Bone marrow (tissue), 2 donors: ENCODE measurements around the gene CD8A.

Source experiments
- DNase-seq, 2 donors: peaks; one replicate each; lab custom pipeline; 2025; lab: John Stamatoyannopoulos, UW

CD8A gene

GRCh38 chr2:86808315-86809161 is 17.8 kb upstream of the CD8A start:
- DNase-seq, result peak; percentile 82 to 86

GRCh38 chr2:86807468-86808275 is 17.0 kb upstream of the CD8A start:
- DNase-seq, result peak in 1 of 2 donors; percentile 16

- no peak for DNase-seq
Measured at GRCh38 chr2:86807133-86807467, 16.4 kb upstream of the CD8A start.

- DNase-seq, result no peak
Measured at GRCh38 chr2:86806059-86806857, 15.5 kb upstream of the CD8A start.

DNA sequence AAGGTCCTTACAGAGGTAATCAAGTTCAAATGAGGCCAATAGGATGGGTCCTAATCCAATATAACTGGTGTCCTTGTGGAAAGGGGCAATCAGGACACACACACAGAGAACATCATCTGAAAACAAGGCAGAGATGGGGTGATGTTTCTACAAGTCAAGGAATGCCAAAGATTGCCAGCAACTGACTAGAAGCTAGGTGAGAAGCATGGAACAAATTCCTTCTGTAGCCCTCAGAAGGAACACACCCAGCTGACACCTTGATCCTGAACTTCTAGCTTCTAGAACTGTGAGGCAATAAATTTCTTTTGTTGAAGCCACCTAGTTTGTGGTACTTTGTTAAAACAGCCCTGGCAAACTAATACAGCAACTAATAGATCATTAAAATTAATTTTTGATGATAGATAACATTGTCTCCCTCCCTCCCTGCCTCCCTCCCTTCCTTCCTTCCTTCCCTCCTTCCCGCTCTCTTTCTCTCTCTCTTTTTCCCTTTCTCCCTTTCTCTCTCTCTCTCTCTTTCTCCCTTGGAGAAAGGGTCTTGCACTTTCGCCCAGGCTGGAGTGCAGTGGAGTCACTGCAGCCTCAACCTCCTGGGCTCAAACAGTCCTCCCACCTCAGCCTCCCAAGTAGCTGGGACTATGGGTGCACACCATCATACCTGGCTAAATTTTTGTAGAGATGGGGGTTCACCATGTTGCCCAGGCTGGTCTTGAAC is 10.3 kb upstream of the CD8A start:
- no peak for DNase-seq

GRCh38 chr2:86794861-86795260 is 4.1 kb upstream of the CD8A start:
- no peak for DNase-seq

- DNase-seq, result no peak
Measured at GRCh38 chr2:86793752-86794151, 3.0 kb upstream of the CD8A start.

- DNase-seq, result no peak
Measured at GRCh38 chr2:86791573-86791972, 860 bp upstream of the CD8A start.

- no peak for DNase-seq
Measured at GRCh38 chr2:86790134-86790675, 508 bp downstream of the CD8A start.

DNA sequence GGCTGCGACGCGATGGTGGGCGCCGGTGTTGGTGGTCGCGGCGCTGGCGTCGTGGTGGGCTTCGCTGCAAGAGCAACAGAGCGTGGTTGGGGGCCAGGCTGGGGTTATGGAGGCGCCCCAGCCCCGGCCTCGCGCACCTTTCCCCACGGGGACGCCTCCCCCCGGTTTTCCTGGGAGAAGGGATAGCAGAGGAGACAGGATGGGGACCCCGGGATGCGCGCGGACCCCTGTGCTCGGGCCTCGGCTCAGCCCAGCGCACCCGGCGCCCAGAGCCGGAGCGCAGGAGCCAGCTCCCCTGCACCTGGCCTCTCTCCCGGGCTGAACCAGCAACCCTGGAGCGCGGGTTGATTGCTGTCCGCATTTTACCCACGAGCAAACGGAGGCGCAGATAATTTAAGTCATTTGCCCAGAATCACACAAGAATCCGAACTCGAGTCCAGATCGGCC is 1.0 kb downstream of the CD8A start:
- DNase-seq, result no peak

GRCh38 chr2:86788881-86789686 is 1.6 kb downstream of the CD8A start:
- no peak for DNase-seq

DNA sequence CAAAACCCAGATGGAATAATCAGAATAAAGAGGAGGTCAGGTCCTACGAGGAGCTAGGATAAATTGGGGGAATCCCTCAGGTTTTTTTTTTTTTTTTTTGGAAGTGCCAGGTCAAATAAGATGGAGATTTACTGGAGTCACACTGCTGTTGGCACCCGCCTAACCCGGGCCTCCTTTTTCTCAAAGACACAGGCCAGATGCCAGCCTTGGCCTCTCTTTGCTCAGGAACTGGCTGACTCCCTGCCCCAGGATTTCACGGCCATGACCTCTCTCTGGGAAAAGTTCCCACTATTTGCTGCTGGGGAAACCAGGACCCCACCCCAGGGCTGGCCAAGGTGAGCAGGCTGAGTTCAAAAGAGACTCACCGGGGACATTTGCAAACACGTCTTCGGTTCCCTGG is 2.5 kb downstream of the CD8A start:
- DNase-seq, result no peak

- no peak for DNase-seq
Measured at GRCh38 chr2:86787736-86788135, 3.0 kb downstream of the CD8A start.

DNA sequence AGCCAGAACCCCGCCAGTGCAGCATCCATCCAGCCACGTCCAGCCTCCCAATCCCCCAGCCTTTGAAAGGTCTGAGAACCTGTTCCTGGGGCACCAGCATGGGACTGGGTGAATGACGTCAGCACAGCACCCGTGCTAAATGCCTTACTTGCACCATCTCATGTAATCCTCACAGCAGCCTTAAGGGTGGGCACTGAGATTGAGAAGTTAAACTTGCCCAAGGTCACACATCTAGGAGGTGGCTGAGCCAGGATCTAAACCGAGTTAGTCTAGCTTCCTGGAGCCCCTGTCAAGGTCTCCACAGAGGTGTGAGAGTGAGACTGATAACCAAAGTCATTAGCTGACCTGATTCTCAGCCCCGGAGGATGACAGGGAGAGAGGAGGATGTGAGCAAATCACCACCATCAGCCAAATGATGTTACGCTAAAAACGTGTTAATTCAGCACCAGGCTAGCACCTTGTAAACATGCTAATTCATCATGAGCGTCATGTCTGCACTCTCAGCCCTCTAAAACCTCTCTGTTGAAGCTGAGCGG is 4.6 kb downstream of the CD8A start:
- no peak for DNase-seq

- no peak for DNase-seq
Measured at GRCh38 chr2:86785456-86785855, 5.3 kb downstream of the CD8A start.

DNA sequence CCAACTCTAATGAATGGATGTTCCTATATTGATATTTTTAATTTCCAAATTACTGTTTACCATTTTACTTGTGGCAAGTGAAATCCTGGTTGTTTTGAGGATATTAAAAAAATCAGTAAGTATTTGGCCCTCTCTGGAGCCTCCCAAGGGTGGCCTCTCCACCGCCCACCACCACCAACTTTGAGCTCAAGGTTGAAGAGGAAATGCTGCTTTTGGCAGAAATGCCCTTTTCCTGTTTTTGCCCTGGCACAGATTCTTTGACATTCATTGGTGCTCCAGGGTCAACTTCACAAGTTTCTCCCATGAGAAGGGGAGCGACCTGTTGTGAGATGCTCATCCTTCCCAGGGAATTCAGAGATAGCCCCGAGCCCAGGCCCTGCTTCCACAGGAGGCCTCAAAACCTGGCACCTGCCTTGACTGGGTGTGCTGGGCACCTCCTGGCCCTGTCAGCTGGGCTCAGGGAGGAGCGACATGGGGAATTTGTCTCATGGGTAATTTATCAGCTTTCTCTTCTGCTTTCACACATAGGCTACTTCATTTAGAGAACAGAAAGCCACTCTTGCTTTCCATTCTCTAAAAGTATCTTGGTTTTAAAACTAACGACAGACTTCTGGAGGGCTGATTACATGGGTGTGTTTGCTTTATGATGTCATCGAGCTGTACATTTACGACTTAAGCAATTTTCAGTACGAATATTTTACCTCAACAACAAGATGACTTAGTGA is 6.9 kb downstream of the CD8A start:
- no peak for DNase-seq

DNA sequence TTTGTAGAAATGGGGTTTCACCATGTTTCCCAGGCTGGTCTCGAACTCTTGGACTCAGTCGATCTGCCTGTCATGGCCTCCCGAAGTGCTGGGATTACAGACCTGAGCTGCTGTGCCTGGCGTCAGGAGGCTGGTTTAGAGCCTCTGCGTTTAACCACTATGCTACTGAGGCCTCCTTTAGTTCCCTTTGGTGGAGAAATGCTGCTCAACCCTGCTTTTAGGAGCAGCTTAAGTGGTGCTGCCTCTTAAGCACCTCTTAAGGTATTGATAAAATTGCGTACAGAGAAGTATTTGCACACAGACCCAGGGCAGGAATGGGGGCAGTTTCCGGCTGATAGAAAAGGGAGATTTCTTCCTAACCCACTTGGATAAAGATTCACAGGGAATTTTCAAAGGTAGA is 8.0 kb downstream of the CD8A start:
- DNase-seq, result no peak

GRCh38 chr2:86781363-86781762 is 9.3 kb downstream of the CD8A start:
- DNase-seq, result no peak

DNA sequence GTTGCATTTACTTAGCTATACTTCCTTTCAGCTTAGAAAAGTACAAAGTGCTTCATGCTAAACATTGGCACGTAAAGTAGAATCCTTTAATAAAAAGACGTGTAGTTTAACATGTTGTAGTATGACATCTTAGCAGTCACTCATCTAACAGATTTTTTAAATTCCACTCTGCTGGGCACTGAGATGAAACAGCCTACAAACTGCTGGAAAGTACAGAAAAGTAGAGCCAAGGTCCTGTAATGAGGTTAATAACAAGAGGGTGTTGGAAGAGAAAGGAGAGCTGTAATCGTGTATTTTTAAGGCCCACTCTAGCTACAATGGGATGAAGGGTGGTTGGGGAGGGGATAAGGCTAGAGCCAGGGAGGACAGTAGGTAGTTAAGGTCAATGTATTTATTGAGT is 10.7 kb downstream of the CD8A start:
- DNase-seq, result no peak

DNA sequence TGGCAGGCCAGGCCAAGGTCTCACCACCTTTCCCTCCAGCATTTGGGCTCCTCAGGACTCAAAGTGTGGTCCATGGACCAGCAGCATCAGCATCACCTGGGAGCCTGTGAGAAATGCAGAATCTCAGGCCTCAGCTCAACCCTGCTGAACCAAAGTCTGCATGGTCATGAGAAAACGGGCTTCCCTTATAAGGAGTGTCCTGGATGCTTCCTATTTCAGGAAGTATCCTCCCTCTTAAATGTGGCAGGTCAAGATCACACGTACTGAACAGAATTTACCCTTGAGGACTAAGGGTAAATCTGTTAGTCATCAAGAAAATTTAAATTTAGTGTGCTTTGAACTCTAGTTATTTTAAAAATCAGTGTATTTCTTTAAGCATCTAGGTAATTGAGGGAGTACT is 11.8 kb downstream of the CD8A start:
- no peak for DNase-seq
